ENCODE results near the gene GLTP. TPM values are rescaled to one million over a fixed set of nuclear protein-coding genes. Genes with fewer than 3 reads are reported as not detected.

GLTP gene
- total and polyA plus RNA-seq, 12 donors = 18.0 to 28.0 (median 21.9) TPM

GRCh38 chr12:109876406-109876805 lies 3.9 kb downstream of the GLTP start:
- H3K27me3 ChIP-seq = no peaks in the 10 kb centered on the region
- no peak overlapping the region for H3K4me3 ChIP-seq
- ATAC-seq (no peak), DNase-seq (no peak)
- peaks cover 11 to 43% (median 36%) of the 10 kb centered on the region in 9 donors for H3K4me1 ChIP-seq
- no peak overlapping the region for H3K27ac ChIP-seq
- no peak for TF ChIP-seq CTCF (IDR thresholded peaks at IDR 0.05)
- intact Hi-C loops (cut with DNase I) = loop anchor here in 3 of 10 donors (5.0 to 10.0 kb wide), 2 partner anchors 69 to 282 kb away; no protein-coding TSS in a partner anchor
- H3K9me3 ChIP-seq = no peaks in the 10 kb centered on the region
- H3K36me3 ChIP-seq = peaks cover 0 to 14% (median 4%) of the 10 kb centered on the region in 9 donors

GRCh38 chr12:109875572-109876131 lies 4.7 kb downstream of the GLTP start:
- no peak for ATAC-seq
- Histone ChIP-seq H3K27me3 (no peaks in the 10 kb centered on the region), H3K27ac (no peak overlapping the region), H3K4me3 (no peak overlapping the region), H3K9me3 (no peaks in the 10 kb centered on the region), H3K4me1 (peaks cover 11 to 43% (median 36%) of the 10 kb centered on the region in 9 donors), H3K36me3 (peaks cover 0 to 14% (median 4%) of the 10 kb centered on the region in 9 donors)
- DNase-seq = no peak
- intact Hi-C loops (cut with DNase I) = loop anchor here in 3 of 10 donors (5.0 to 10.0 kb wide), 2 partner anchors 68 to 281 kb away; no protein-coding TSS in a partner anchor
- TF ChIP-seq CTCF (IDR thresholded peaks at IDR 0.05) = no peak
- WGBS, 2 donors = 79 to 81% methylated on average over 6 of the region's 6 CpGs

- Histone ChIP-seq H3K27ac (no peak overlapping the region), H3K36me3 (peaks cover 0 to 14% (median 4%) of the 10 kb centered on the region in 9 donors), H3K9me3 (no peaks in the 10 kb centered on the region), H3K4me3 (no peak overlapping the region), H3K4me1 (peaks cover 3 to 45% (median 24%) of the 10 kb centered on the region in 9 donors), H3K27me3 (no peaks in the 10 kb centered on the region)
- 91 to 96% methylated on average over 6 of the region's 6 CpGs for WGBS, 2 donors
- ATAC-seq (no peak), DNase-seq (no peak)
- intact Hi-C loops (cut with DNase I) = loop anchor here in 1 of 10 donors (10.0 kb wide), 1 partner anchor 279 kb away; no protein-coding TSS in a partner anchor
- no peak for TF ChIP-seq CTCF (IDR thresholded peaks at IDR 0.05)
These were observed 6.7 kb downstream of the GLTP start for GRCh38 chr12:109873653-109874052.

GRCh38 chr12:109871668-109872314 lies 8.6 kb downstream of the GLTP start:
- no peaks in the 10 kb centered on the region for H3K27me3 ChIP-seq

More at GRCh38 chr12:109871668-109872314, 8.6 kb downstream of the GLTP start:
- DNase-seq (no peak), ATAC-seq (no peak)
- peaks cover 0 to 34% (median 11%) of the 10 kb centered on the region in 9 donors for H3K4me1 ChIP-seq
- H3K9me3 ChIP-seq = no peaks in the 10 kb centered on the region
- peaks cover 0 to 14% (median 4%) of the 10 kb centered on the region in 9 donors for H3K36me3 ChIP-seq
- H3K27ac ChIP-seq = no peak overlapping the region
- H3K4me3 ChIP-seq = no peak overlapping the region
- intact Hi-C loops (cut with DNase I) = loop anchor here in 1 of 10 donors (10.0 kb wide), 1 partner anchor 277 kb away; no protein-coding TSS in a partner anchor
- WGBS, 2 donors = 76 to 78% methylated on average over 7 of the region's 7 CpGs
- TF ChIP-seq CTCF (IDR thresholded peaks at IDR 0.05) = no peak

Measured in heart right ventricle (tissue), 16 donors.